ENCODE measurements around the gene TRIM16. TPM values are rescaled to one million over a fixed set of nuclear protein-coding genes. Genes with fewer than 3 reads are reported as not detected.

TRIM16 gene
- total and polyA plus RNA-seq, 2 of the 4 experiments (the other 2 are of a cell fraction) = 22.3 to 52.5 TPM

DNA sequence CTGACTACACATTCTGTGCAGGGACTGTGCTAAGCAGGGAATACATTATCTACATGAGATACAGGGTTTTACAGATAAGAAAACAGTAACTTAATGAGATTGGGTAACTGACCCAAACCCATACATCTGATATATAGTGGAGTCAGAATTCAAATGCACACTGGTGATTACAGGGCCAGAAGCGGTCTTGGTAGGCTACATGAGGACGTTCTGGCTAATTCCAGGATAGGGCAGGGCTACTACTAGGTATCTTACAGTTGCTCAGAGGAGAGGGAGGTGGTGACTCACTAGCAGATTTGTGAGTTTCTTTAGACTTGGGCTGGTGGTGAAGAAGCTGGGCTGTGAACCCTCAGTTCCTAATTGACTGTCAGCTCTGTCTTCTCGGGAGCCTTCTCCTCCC, 21.4 kb downstream of the TRIM16 start:
- Histone ChIP-seq H3K14ac (replicated peaks; ENCODE audit: low read depth, low read length) (no peak overlapping the region), H3K9ac (ENCODE audit: low read depth, low read length) (no peak overlapping the region), H3K23ac (ENCODE audit: low read depth, low read length) (no peak overlapping the region), H4K8ac (ENCODE audit: low read depth in 2 of 2, low read length in 2 of 2) (no peak overlapping the region), H3K9me1 (ENCODE audit: insufficient read depth, low read length) (no peaks in the 10 kb centered on the region; the same call in 1 of the 2 replicates), H3K4me1 (ENCODE audit: control insufficient read depth, insufficient read depth, low read length) (peaks cover 3% of the 10 kb centered on the region; the same call in 1 of the 2 replicates), H2AFZ (replicated peaks; ENCODE audit: low read length, poor library complexity) (no peak overlapping the region), H4K20me1 (ENCODE audit: insufficient read depth, low read length) (no peaks in the 10 kb centered on the region), H3K9me3 (ENCODE audit: control insufficient read depth, insufficient read depth, low read length) (no peaks in the 10 kb centered on the region), H2BK20ac (ENCODE audit: low read depth, low read length) (no peak overlapping the region), H4K5ac (ENCODE audit: low read depth, low read length) (no peak overlapping the region), H2BK5ac (ENCODE audit: low read depth, low read length, poor library complexity, severe bottlenecking) (no peak overlapping the region), H3K18ac (ENCODE audit: low read depth, low read length) (no peak overlapping the region), H4K91ac (ENCODE audit: insufficient read depth, low read depth, low read length) (no peak overlapping the region), H2AK9ac (replicated peaks; ENCODE audit: low read depth, low read length, poor library complexity) (no peak overlapping the region), H3K56ac (ENCODE audit: extremely low read depth, insufficient read depth, low read length) (no peak overlapping the region), H2BK120ac (ENCODE audit: low read depth, low read length) (no peak overlapping the region), H3K79me1 (ENCODE audit: low read depth in 1 of 2, low read length in 2 of 2) (no peaks in the 10 kb centered on the region), H3K36me3 (ENCODE audit: control insufficient read depth, insufficient read depth, low read length) (peaks cover 4% of the 10 kb centered on the region), H3K4me2 (ENCODE audit: low read depth, low read length) (no peak overlapping the region), H3K27me3 (ENCODE audit: control insufficient read depth, insufficient read depth, low read length) (no peaks in the 10 kb centered on the region), H2BK15ac (ENCODE audit: low read depth, low read length) (no peak overlapping the region), H3K4ac (ENCODE audit: low read depth, low read length) (no peak overlapping the region), H2AK5ac (ENCODE audit: low read depth, low read length) (no peak overlapping the region), H3K27ac (ENCODE audit: insufficient read depth, low read length) (no peak overlapping the region), H3K4me3 (ENCODE audit: insufficient read depth, low read depth, low read length) (no peak overlapping the region)
- BruUV-seq (replicated peaks) = no TSS peak
- no peak for TF ChIP-seq NFE2L2 (IDR thresholded peaks at IDR 0.05; ENCODE audit: low read depth, low read length)
- no peak for TF ChIP-seq MXI1 (IDR thresholded peaks at IDR 0.05; ENCODE audit: borderline replicate concordance, low read depth, low read length)
- TF ChIP-seq, protein P1, sequence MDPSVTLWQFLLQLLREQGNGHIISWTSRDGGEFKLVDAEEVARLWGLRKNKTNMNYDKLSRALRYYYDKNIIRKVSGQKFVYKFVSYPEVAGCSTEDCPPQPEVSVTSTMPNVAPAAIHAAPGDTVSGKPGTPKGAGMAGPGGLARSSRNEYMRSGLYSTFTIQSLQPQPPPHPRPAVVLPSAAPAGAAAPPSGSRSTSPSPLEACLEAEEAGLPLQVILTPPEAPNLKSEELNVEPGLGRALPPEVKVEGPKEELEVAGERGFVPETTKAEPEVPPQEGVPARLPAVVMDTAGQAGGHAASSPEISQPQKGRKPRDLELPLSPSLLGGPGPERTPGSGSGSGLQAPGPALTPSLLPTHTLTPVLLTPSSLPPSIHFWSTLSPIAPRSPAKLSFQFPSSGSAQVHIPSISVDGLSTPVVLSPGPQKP (IDR thresholded peaks at IDR 0.05; ENCODE audit: borderline replicate concordance, low read depth, low read length) = no peak
- TF ChIP-seq RAD21 (IDR thresholded peaks at IDR 0.05; ENCODE audit: low read length) = no peak
- TF ChIP-seq CEBPB (IDR thresholded peaks at IDR 0.05; ENCODE audit: low read depth, low read length) = no peak
- no peak for TF ChIP-seq BHLHE40 (IDR thresholded peaks at IDR 0.05; ENCODE audit: low read depth, low read length)
- in situ Hi-C loops (cut with MboI; ENCODE audit: low sequenced_read_pairs) (loop anchor here (25.0 kb wide), 1 partner anchor 400 kb away; the partner anchor contains the start of gene PMP22), intact Hi-C loops (cut with micrococcal nuclease) (no loop called here), dilution Hi-C loops (cut with HindIII; ENCODE audit: low sequenced_read_pairs, unreplicated experiment) (no loop called here)
- CTCF ChIA-PET = no interaction called here
- ATAC-seq (ENCODE audit: low read depth) (no peak), DNase-seq (no peak)
- POLR2A ChIA-PET (ENCODE audit: unreplicated experiment) = no interaction called here
- no CpG with 5 or more reads among the region's 3 CpGs for WGBS, 2 experiments (ENCODE audit: extremely low coverage in 2 of 2, insufficient read length in 1 of 2)

Measured in IMR-90 (cell line).